GM21825 (cell line): Measurements from ENCODE around the gene MAST4.
"Not testable (repeated sequence)": the region's sequence is repeated elsewhere in the genome, so short reads cannot be mapped to it uniquely, and the experiment has no call there.

Experiments used
- ATAC-seq: cut with Tn5 transposase; IDR thresholded peaks from one replicate; pipeline ENCODE4 v1.9.1; 2021; ENCODE audit warnings: mild to moderate bottlenecking, moderate library complexity; ENCODE audit not compliant: unreplicated experiment

MAST4 gene

GRCh38 chr5:66741394-66741793, 145.2 kb downstream of the MAST4 start:
- ATAC-seq = no peak

GRCh38 chr5:66742083-66742895, 146.1 kb downstream of the MAST4 start:
- ATAC-seq = no peak

DNA sequence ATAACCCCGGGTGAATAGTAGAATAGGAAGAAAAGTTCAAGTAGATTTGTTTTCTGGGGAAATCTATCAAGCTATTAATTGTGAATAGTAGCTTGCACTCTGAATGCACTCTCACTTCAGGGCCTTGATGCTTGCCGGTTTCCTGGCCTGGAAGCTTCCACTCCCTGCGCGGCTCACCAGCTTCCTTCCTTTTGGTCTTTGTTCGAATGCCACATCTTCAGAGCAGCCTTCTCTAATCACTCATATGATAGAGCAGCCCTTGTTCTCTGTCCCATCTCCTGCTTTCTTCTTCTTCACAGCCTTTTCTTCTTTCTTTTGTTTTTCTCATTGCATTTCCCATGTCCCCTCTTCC, 146.7 kb downstream of the MAST4 start:
- no peak for ATAC-seq

GRCh38 chr5:66743344-66743743, 147.2 kb downstream of the MAST4 start:
- no peak for ATAC-seq

DNA sequence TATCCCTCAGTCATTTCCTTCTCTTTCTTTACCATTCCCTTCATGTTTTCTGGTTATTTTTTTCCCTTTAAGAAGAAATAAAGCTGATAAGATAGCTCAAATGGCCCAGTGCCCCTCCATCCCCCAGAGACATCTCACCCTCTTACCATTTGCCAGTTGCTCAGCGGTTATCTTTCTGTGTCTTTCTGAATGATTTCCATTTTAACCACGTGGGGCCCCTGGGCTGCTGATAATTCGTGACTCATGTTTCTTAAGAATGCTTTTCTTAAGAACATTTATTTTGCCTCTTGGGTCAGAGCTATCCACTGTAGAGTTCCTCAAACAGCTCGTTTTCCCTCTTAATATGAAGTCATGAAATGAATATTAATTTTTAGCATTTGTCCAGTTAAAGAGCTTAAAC, 147.8 kb downstream of the MAST4 start:
- ATAC-seq = no peak

DNA sequence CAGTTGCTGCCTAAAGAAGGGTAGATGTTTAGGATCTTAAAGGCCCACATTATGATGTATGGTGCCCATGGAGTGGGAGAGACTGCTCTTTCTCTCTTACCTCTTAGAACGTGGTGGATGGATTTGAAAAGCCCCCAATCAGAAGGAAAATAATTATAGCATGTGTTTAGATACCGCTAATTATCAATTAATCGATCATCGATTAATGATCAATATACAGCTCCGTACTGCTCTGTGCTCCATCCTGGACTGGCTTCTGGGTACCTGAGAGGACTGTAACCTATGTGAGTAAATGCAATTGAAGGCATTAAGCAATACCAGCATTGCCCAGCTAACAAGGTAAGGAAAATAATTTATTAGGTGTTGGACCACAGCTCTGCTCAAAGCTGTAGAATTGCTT, 149.1 kb downstream of the MAST4 start:
- ATAC-seq = no peak

GRCh38 chr5:66747607-66748006, 151.4 kb downstream of the MAST4 start:
- ATAC-seq = no peak

DNA sequence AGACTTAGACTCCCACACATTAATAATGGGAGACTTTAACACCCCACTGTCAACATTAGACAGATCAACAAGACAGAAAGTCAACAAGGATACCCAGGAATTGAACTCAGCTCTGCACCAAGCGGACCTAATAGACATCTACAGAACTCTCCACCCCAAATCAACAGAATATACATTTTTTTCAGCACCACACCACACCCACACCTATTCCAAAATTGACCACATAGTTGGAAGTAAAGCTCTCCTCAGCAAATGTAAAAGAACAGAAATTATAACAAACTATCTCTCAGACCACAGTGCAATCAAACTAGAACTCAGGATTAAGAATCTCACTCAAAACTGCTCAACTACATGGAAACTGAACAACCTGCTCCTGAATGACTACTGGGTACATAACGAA, 156.5 kb downstream of the MAST4 start:
- ATAC-seq = not testable (repeated sequence)

DNA sequence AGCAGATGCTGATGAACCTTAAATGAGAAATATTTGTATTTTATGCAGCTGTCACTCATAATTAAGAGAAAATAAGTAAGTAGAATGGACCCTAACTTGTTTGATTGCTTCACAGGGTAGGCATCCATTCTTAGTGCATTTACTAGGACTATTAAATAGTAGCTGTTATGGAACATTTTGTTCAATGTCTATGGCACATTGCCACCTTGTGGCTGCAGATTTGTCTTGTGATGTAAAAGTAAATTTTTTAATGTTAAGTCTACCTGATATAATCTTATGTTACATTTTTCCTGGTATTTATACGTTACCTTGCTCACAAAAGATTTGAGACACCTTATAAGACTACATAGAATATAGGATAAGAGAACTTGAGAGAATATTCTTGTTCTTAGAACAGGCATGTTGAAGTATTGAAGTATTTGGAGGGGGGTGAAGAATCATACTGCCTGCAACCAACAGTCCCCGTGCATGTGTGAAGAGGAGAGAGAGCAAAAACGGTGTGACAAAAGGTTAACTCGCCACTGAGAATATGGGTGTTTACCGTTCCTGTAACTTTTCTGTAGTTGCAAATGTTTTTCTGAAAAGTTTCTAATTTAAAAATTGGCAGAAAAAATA, 161.1 kb downstream of the MAST4 start:
- ATAC-seq = no peak

GRCh38 chr5:66757834-66758371, 161.7 kb downstream of the MAST4 start:
- ATAC-seq = no peak

- ATAC-seq = no peak
These were observed 173.0 kb downstream of the MAST4 start for GRCh38 chr5:66769030-66769733.

DNA sequence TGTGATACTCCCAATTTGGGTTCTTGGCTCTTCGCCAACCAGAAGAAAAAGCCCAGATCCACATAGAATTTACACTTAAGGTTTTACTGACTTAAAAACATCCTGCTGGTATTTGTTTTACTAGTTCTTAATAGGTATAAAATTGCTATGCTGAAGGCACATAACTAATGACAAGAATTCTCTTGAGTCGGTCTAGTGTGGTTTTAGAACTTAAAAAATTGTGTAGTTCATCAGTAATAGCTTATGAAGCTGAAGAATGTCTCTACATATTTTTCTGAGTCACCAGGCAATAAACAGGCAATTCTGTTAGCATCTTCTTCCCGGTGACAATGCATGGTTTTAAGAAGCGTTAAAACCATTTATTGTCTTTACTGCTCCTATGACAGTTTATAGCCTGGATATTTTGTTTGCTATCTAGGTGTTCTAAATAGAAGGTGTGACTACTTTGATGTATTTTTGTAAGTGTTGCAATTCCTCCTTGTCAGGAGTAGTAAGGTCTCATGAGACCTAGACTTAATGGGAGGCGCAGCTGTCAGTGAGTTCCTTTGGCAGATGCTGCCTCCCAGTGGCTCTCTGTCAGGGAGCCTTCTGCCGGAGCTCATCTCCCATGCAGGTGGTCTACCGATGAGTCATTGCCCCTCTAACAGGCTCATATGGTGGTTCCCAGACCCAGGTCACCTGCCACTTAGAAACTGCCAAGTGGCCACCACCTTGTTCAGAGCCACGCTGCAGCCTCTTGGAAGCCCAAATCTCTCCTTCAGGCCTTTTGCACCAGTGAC, 173.8 kb downstream of the MAST4 start:
- ATAC-seq = no peak

DNA sequence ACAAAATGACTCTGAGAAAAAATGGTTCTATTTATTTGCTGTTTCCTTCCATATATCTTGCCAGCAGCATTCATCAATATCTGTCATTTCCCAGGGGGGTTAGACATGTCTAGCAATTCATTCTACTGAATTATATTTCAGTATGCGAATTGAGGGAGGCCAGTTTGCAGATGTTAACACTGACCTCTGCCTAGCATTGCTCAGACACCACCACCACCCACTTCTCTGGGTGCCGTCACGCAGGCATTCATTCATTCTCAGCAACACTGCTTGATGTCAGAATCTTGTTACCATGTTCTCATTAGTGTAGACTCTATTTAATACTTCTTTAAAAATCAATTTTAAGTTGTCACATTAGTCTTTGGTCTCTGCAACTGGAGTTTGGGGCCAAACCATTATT, 181.7 kb downstream of the MAST4 start:
- no peak for ATAC-seq

- no peak for ATAC-seq
These were observed 183.3 kb downstream of the MAST4 start for GRCh38 chr5:66779528-66779927.

DNA sequence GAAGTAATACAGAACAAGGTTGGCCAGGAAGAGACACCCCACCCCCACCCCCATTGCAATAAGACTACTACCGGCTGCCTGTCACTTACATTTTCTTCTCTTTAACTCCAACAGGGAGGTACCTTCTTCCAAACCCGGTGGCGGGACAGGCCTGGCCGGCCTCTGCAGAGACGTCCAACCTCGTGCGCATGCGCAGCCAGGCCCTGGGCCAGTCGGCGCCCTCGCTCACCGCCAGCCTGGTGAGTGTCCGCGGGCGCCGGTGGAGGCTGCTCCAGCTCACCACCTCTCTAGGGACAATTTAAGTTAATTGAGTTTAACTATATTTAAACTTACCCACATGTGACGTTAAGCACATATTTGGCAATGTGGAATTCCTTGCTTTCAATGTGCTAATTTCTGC, 192.4 kb downstream of the MAST4 start:
- ATAC-seq = no peak

- no peak for ATAC-seq
These were observed 193.2 kb downstream of the MAST4 start for GRCh38 chr5:66789434-66789833.

DNA sequence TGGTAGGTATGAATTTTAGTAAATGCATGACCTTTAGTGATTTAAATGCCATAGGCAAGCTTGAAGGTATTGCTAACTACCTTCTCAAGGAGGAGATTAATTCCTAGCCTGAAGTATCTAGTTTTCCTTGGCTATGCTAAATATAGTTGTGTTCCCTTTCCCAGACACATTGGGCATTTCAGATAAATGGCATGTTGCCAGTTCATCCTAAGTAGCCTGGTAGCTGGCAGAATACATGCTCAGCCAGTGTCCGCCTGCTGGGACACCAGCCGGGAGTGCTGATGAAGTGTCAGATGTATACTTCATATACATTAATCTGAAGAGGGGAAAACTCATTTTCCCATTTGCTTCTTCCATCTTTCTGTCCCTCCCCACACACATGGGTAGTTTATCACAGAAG, 196.9 kb downstream of the MAST4 start:
- no peak for ATAC-seq

- no peak for ATAC-seq
These were observed 199.5 kb downstream of the MAST4 start for GRCh38 chr5:66795682-66796081.

DNA sequence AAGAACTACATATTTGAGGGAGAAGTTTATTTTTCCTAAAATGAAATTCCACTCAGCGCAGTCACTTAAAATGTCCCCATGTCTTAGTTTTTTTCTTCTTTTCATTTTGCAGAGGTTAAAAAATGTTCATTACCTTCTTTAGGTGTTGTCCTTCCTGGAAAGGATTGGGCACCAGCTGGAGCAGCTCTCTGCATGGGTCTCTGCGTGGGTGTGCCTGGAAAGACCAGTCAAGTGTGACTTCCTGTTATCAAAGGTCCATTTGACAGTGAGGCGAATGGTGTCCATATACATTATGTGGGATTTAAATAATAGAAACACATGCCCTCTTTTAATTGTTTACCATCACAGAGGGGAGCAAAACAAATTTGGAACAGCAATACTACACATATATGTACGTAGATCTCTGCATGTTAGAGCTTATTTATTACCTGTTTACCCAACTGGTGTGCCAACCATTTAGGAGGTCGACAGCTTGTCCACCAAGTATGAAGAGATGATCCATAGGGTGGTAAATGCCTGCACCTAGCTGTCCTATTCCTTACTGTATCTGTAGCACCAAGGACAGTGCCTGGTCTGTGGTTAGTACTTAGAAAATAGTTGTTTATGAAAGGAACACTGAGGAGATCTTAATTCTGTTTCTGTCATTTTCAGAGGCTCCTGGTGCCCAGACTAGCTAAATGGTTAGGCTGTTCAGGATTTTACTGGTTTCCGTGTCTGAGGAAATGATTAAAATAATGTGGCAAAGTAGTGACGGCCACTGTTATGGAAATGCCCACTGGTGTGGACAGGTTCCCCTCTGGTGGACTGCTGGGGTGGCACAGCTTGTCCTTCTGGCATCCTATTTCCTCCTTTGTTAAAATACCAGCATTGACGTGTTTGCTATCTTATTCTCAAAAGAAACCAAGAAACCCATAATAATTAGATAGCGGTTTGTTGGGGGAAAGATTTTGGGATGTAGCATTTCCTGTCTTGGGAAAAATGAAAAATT, 200.4 kb downstream of the MAST4 start:
- no peak for ATAC-seq

DNA sequence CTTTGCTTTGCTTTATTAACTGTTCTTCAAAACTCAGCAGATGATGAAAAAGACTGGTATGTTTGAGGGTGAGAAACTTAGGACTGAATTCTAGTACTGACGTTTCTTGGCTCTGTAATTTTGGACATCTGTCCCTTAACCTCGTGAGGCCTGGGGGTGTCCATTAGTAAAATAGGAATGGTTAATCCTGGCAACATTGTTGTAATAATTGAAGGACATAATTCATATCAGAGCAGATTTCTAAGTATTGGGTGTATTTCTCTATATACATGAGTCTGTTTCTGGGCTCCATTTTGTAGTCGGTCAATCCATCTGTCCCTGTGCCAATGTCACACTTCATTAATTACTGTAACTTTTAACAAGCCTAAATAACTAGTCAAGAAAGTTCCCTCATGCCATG, 206.7 kb downstream of the MAST4 start:
- ATAC-seq = no peak
